ENCODE results near the gene EIF1.

The EIF1 gene

DNA sequence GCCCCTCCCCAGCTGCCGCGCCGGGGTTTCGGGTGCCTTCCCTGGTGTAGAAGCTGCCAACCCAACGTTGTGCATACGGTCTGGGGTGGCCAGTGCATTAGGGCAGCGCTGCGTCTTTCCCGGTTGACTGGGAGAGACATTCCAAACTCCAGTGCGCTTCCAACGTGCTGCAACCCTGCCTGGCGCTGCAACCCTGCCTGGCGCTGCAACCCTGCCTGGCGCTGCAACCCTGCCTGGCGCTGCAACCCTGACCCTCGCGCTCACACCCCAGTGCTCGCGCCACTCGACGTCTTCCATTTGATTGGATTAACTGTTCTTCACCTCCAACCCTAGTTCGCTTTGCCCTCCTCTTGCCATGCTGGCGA lies 46.2 kb downstream of the EIF1 start:
- Histone ChIP-seq H3K4me1 (peaks cover 0 to 27% (median 13%) of the 10 kb centered on the region in 4 donors), H3K4me3 (peak overlapping the region in 1 of 2 donors; percentile 45), H3K36me3 (no peaks in the 10 kb centered on the region), H3K27me3 (peaks cover 4 to 68% of the 10 kb centered on the region in 2 donors), H3K27ac (no peak overlapping the region), H3K9me3 (no peaks in the 10 kb centered on the region)
- TF ChIP-seq, protein P1, sequence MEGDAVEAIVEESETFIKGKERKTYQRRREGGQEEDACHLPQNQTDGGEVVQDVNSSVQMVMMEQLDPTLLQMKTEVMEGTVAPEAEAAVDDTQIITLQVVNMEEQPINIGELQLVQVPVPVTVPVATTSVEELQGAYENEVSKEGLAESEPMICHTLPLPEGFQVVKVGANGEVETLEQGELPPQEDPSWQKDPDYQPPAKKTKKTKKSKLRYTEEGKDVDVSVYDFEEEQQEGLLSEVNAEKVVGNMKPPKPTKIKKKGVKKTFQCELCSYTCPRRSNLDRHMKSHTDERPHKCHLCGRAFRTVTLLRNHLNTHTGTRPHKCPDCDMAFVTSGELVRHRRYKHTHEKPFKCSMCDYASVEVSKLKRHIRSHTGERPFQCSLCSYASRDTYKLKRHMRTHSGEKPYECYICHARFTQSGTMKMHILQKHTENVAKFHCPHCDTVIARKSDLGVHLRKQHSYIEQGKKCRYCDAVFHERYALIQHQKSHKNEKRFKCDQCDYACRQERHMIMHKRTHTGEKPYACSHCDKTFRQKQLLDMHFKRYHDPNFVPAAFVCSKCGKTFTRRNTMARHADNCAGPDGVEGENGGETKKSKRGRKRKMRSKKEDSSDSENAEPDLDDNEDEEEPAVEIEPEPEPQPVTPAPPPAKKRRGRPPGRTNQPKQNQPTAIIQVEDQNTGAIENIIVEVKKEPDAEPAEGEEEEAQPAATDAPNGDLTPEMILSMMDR (IDR thresholded peaks at IDR 0.05), result no peak
- no peak for DNase-seq
- intact Hi-C loops (cut with DNase I; ENCODE audit: low total_unique reads), result loop anchor here (10.0 kb wide), 1 partner anchor 150 kb away; no protein-coding TSS in a partner anchor

GRCh38 chr17:41735744-41736143 lies 47.1 kb downstream of the EIF1 start:
- H3K4me1 ChIP-seq, result peaks cover 0 to 27% (median 13%) of the 10 kb centered on the region in 4 donors
- TF ChIP-seq, protein P1 (IDR thresholded peaks at IDR 0.05), result no peak
- peaks cover 4 to 71% of the 10 kb centered on the region in 2 donors for H3K27me3 ChIP-seq
- no peak for DNase-seq
- H3K36me3 ChIP-seq, result no peaks in the 10 kb centered on the region
- no peaks in the 10 kb centered on the region for H3K9me3 ChIP-seq
- no peak overlapping the region for H3K27ac ChIP-seq
- intact Hi-C loops (cut with DNase I; ENCODE audit: low total_unique reads), result loop anchor here (10.0 kb wide), 1 partner anchor 149 kb away; no protein-coding TSS in a partner anchor
- no peak overlapping the region for H3K4me3 ChIP-seq

GRCh38 chr17:41736983-41737679 lies 48.4 kb downstream of the EIF1 start:
- Histone ChIP-seq H3K9me3 (no peaks in the 10 kb centered on the region), H3K4me1 (peaks cover 0 to 27% (median 13%) of the 10 kb centered on the region in 4 donors), H3K36me3 (no peaks in the 10 kb centered on the region), H3K27ac (no peak overlapping the region), H3K4me3 (no peak overlapping the region), H3K27me3 (peaks cover 4 to 65% of the 10 kb centered on the region in 2 donors)
- no peak for DNase-seq
- intact Hi-C loops (cut with DNase I; ENCODE audit: low total_unique reads), result loop anchor here (10.0 kb wide), 1 partner anchor 148 kb away; no protein-coding TSS in a partner anchor
- TF ChIP-seq, protein P1 (IDR thresholded peaks at IDR 0.05), result no peak

GRCh38 chr17:41737680-41738023 lies 49.0 kb downstream of the EIF1 start:
- intact Hi-C loops (cut with DNase I; ENCODE audit: low total_unique reads), result loop anchor here (1.0 to 10.0 kb wide), 2 partner anchors 64 to 147 kb away; no protein-coding TSS in a partner anchor
- Histone ChIP-seq H3K9me3 (no peaks in the 10 kb centered on the region), H3K4me1 (peaks cover 0 to 27% (median 13%) of the 10 kb centered on the region in 4 donors), H3K36me3 (no peaks in the 10 kb centered on the region), H3K4me3 (no peak overlapping the region), H3K27ac (no peak overlapping the region), H3K27me3 (peaks cover 4 to 60% of the 10 kb centered on the region in 2 donors)
- no peak for DNase-seq
- TF ChIP-seq, protein P1 (IDR thresholded peaks at IDR 0.05), result no peak

DNA sequence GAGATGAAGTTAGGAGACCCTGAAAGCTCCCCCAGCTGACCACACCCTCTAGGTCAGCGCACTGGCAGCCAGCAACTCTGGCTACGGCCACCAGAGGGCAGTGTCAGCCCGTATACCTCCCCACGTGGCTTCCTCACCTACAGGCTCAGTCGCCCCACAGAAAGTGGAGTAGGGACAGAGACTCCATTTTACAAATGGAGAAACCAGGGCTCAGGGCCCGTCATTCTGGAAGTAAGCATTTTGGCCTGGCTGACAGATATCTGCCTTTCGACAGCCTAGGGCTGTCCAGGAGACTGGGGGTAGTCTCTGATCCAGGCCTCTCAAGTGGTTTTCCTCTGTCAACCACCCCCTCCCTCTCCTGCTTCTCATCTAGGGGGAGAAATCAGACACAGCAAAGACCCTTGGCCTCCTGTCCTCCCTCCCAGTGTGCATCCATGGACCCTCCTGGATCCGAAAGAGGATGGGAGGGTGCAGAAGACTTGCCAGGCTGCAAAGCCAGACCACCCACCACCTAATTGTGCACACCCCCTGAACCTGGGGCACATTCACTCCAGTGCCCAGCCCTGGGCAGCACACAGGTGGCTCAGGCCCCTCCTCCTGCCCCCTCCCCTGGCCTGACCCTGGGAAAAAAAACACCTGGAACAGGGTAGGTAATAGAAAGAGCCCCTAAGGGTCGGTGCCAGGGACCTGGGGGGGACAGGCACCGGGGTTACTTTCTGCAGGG lies 49.6 kb downstream of the EIF1 start:
- Histone ChIP-seq H3K4me3 (no peak overlapping the region), H3K4me1 (peaks cover 0 to 27% (median 13%) of the 10 kb centered on the region in 4 donors), H3K27me3 (peaks cover 4 to 54% of the 10 kb centered on the region in 2 donors), H3K9me3 (no peaks in the 10 kb centered on the region), H3K27ac (no peak overlapping the region), H3K36me3 (no peaks in the 10 kb centered on the region)
- TF ChIP-seq, protein P1 (IDR thresholded peaks at IDR 0.05), result peak; percentile 98
- DNase-seq, result peak; percentile 71 to 81
- intact Hi-C loops (cut with DNase I; ENCODE audit: low total_unique reads), result loop anchor here (1.0 to 10.0 kb wide), 2 partner anchors 63 to 147 kb away; no protein-coding TSS in a partner anchor

Data from tibial artery (tissue), 4 donors.